Measurements from ENCODE around the gene TMEM130. TPM values are rescaled to one million over a fixed set of nuclear protein-coding genes. Genes with fewer than 3 reads are reported as not detected.

The TMEM130 gene
- total RNA-seq, 1 experiment from 2014 or later = 2.1 TPM

DNA sequence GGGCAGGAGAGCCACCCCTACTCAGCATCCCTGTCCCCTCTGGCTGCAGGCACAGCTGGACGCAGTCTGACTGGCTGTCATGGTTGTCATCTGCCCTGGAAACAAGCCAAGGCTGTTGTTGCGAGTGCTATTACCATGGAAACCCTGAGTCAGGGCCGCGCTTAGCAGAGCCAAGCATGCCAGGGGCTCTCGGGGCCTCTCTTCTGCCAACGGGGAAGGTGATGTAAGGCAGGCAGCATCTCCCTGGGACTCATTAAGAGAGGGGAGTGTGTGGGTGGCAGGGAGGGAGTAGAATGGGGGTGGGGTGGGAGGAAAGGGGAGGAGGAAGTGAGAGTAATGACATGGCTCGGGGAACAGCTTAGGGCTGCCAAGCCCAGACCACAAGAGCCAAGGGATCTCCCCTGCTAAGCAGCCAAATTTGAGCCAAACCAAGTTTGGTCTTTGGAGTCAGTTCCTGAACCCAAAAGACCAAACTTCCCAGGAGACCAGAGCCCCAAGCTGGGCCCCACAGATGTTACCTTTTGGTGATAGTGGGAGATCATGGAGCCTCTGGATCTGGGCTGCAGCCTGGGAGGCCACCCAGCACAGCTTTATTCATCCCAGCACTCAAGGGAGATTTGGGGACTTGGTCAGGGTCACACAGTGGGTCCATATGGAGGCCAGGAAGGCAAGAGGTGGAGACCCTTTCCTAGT is 67.6 kb downstream of the TMEM130 start:
- no peaks in the 10 kb centered on the region for H3K9me3 ChIP-seq (ENCODE audit: insufficient read depth, low read depth)
- H3K36me3 ChIP-seq (ENCODE audit: low read depth) = no peaks in the 10 kb centered on the region
- ChIA-PET CTCF (no interaction called here), POLR2A (ENCODE audit: unreplicated experiment) (no interaction called here)
- no peak overlapping the region for H3K27ac ChIP-seq
- TF ChIP-seq EZH2 (IDR thresholded peaks at IDR 0.05; ENCODE audit: low read depth) = no peak
- TF ChIP-seq CTCF (conservative IDR thresholded peaks at IDR 0.05) = no peak
- DNase-seq = peak; percentile 68 to 72
- H3K27me3 ChIP-seq (ENCODE audit: insufficient read depth, low read depth) = no peaks in the 10 kb centered on the region; the same call in 1 of the 2 replicates
- no TSS peak for BruUV-seq (replicated peaks)
- H3F3A ChIP-seq (ENCODE audit: insufficient read depth, low read depth) = peaks cover 4% of the 10 kb centered on the region; the same call in 1 of the 2 replicates
- intact Hi-C loops (cut with micrococcal nuclease; ENCODE audit: unreplicated experiment) = loop anchor here (1.0 kb wide), 1 partner anchor 11 kb away; no protein-coding TSS in a partner anchor
- no peaks in the 10 kb centered on the region for H3K9me2 ChIP-seq (ENCODE audit: insufficient read depth)
- H4K20me1 ChIP-seq (ENCODE audit: insufficient read depth) = no peaks in the 10 kb centered on the region
- H3K4me1 ChIP-seq (replicated peaks; ENCODE audit: insufficient read depth) = peaks cover 16% of the 10 kb centered on the region
- no peaks in the 10 kb centered on the region for H3K79me2 ChIP-seq (ENCODE audit: low read depth)
- H3K4me3 ChIP-seq = no peak overlapping the region
- no peak overlapping the region for H2AFZ ChIP-seq
- no peak overlapping the region for H3K4me2 ChIP-seq

DNA sequence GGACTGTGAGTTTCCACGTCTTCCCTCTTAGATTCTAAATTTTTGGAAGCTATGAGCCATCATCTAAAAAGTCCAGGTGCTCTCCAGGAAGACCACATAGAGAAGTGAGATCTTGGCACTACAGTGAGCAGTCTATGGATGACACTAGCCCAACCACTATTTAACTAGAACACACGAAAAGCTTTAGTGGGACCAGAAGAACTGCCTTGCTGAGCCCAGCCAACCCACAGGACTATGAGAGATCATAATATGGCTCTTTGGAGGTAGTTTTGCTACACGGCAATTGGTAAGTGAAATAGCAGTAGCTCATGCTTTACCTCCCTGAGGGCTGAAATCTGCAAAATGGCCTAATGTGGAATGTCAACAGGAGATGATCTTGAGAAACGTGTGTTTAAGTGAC is 68.8 kb downstream of the TMEM130 start:
- Histone ChIP-seq H3K4me2 (no peak overlapping the region), H3K4me3 (no peak overlapping the region), H3K27me3 (ENCODE audit: insufficient read depth, low read depth) (no peaks in the 10 kb centered on the region; the same call in 1 of the 2 replicates), H3K27ac (no peak overlapping the region), H3K36me3 (ENCODE audit: low read depth) (no peaks in the 10 kb centered on the region), H4K20me1 (ENCODE audit: insufficient read depth) (no peaks in the 10 kb centered on the region), H3K9me3 (ENCODE audit: insufficient read depth, low read depth) (no peaks in the 10 kb centered on the region), H3K4me1 (replicated peaks; ENCODE audit: insufficient read depth) (peaks cover 28% of the 10 kb centered on the region), H3F3A (ENCODE audit: insufficient read depth, low read depth) (peaks cover 11% of the 10 kb centered on the region), H2AFZ (no peak overlapping the region), H3K9me2 (ENCODE audit: insufficient read depth) (no peaks in the 10 kb centered on the region), H3K79me2 (ENCODE audit: low read depth) (no peaks in the 10 kb centered on the region)
- POLR2A ChIA-PET (ENCODE audit: unreplicated experiment) = no interaction called here
- CTCF ChIA-PET = interaction anchor here (0.7 kb wide), 1 partner anchor 20 kb away, joined by 3 read pairs; no protein-coding TSS in a partner anchor
- intact Hi-C loops (cut with micrococcal nuclease; ENCODE audit: unreplicated experiment) = no loop called here
- DNase-seq = no peak
- BruUV-seq (replicated peaks) = no TSS peak
- TF ChIP-seq CTCF (conservative IDR thresholded peaks at IDR 0.05) (no peak), EZH2 (IDR thresholded peaks at IDR 0.05; ENCODE audit: low read depth) (no peak)

DNA sequence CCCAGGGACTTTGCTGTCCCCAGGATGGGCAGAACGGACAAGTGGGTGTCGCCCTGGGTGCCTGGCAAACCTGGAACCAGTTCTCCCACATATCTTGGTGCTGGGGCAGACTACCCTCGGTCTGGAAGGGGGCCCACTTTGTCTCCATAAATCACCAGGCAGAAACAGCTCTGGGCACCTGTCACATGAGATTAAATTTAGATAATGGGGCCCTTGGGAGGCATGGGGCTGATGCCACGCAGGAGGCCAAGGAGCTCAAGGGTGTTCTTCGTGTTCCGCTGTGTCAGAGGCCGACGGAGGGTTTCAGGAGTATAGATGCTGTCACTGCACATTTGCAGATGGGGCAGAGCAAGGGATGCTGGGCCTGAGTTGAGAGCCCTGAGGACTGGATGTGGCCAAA is 72.7 kb downstream of the TMEM130 start:
- H3K4me3 ChIP-seq = no peak overlapping the region
- no peak overlapping the region for H2AFZ ChIP-seq
- no peaks in the 10 kb centered on the region for H4K20me1 ChIP-seq (ENCODE audit: insufficient read depth)
- no peaks in the 10 kb centered on the region for H3K9me3 ChIP-seq (ENCODE audit: insufficient read depth, low read depth)
- H3K79me2 ChIP-seq (ENCODE audit: low read depth) = no peaks in the 10 kb centered on the region
- DNase-seq = peak; percentile 81 to 89
- no peaks in the 10 kb centered on the region for H3K9me2 ChIP-seq (ENCODE audit: insufficient read depth)
- POLR2A ChIA-PET (ENCODE audit: unreplicated experiment) = interaction anchor here (0.5 kb wide), 1 partner anchor 695 kb away, joined by 20 read pairs; no protein-coding TSS in a partner anchor
- no TSS peak for BruUV-seq (replicated peaks)
- H3K4me2 ChIP-seq = peak overlapping the region; percentile 23
- TF ChIP-seq EZH2 (IDR thresholded peaks at IDR 0.05; ENCODE audit: low read depth) = no peak
- TF ChIP-seq CTCF (conservative IDR thresholded peaks at IDR 0.05) = no peak
- intact Hi-C loops (cut with micrococcal nuclease; ENCODE audit: unreplicated experiment) = loop anchor here (2.0 kb wide), 2 partner anchors 16 to 26 kb away; no protein-coding TSS in a partner anchor
- H3K4me1 ChIP-seq (replicated peaks; ENCODE audit: insufficient read depth) = peaks cover 29% of the 10 kb centered on the region
- H3K36me3 ChIP-seq (ENCODE audit: low read depth) = no peaks in the 10 kb centered on the region
- H3K27ac ChIP-seq = no peak overlapping the region
- CTCF ChIA-PET = interaction anchor here (0.6 kb wide), 2 partner anchors 14 to 39 kb away, joined by 5 read pairs; no protein-coding TSS in a partner anchor
- no peaks in the 10 kb centered on the region for H3K27me3 ChIP-seq (ENCODE audit: insufficient read depth, low read depth)
- peaks cover 13% of the 10 kb centered on the region for H3F3A ChIP-seq (ENCODE audit: insufficient read depth, low read depth)

Small RNA genes within 50 kb of the gene (microRNA-seq; reads per million reads assigned to microRNA genes)
- gene MIR3609 (ENCODE audit: borderline number of aligned reads, borderline replicate concordance) = 2.7 reads per million

Other genes starting within 250 kb of the TMEM130 start
- gene TRRAP, start 8.5 kb upstream of the TMEM130 start, total RNA-seq (2021) = 46.8 and 55.8 TPM in 2 replicates